SH-SY5Y (cell line): ENCODE results near the gene USP25.

Source experiments
- GATA2 ChIP-seq: IDR thresholded peaks from 2 replicates; pipeline ENCODE4 v1.6.1; 2011; ENCODE audit warnings: mild to moderate bottlenecking, low read depth, low read length
- GATA3 ChIP-seq: IDR thresholded peaks from 2 replicates; pipeline ENCODE4 v1.6.1; 2011; ENCODE audit warnings: low read depth, mild to moderate bottlenecking, low read length, moderate library complexity

The USP25 gene

GRCh38 chr21:15831497-15831896 is 101.7 kb downstream of the USP25 start:
- no peak for TF ChIP-seq GATA3
- no peak for TF ChIP-seq GATA2

- TF ChIP-seq GATA2: no peak
These were observed 107.9 kb downstream of the USP25 start for GRCh38 chr21:15837645-15838044.

- TF ChIP-seq GATA3 (no peak), GATA2 (no peak)
These were observed 109.2 kb downstream of the USP25 start for GRCh38 chr21:15839026-15839425.

GRCh38 chr21:15839601-15840000 is 109.8 kb downstream of the USP25 start:
- TF ChIP-seq GATA2 (no peak), GATA3 (no peak)

- no peak for TF ChIP-seq GATA3
- TF ChIP-seq GATA2: no peak
These were observed 110.6 kb downstream of the USP25 start for GRCh38 chr21:15840406-15840805.

- TF ChIP-seq GATA2 (no peak), GATA3 (no peak)
These were observed 112.2 kb downstream of the USP25 start for GRCh38 chr21:15841856-15842564.

- TF ChIP-seq GATA2 (no peak), GATA3 (no peak)
These were observed 112.7 kb downstream of the USP25 start for GRCh38 chr21:15842565-15842880.

- TF ChIP-seq GATA3 (no peak), GATA2 (no peak)
These were observed 114.0 kb downstream of the USP25 start for GRCh38 chr21:15843766-15844165.

GRCh38 chr21:15848634-15849560 is 119.1 kb downstream of the USP25 start:
- no peak for TF ChIP-seq GATA2
- no peak for TF ChIP-seq GATA3

- TF ChIP-seq GATA2 (no peak), GATA3 (no peak)
These were observed 120.1 kb downstream of the USP25 start for GRCh38 chr21:15849927-15850326.

- no peak for TF ChIP-seq GATA2
- no peak for TF ChIP-seq GATA3
These were observed 120.9 kb downstream of the USP25 start for GRCh38 chr21:15850645-15851044.

- TF ChIP-seq GATA3 (no peak), GATA2 (no peak)
These were observed 122.4 kb downstream of the USP25 start for GRCh38 chr21:15852146-15852545.

GRCh38 chr21:15853126-15853525 is 123.3 kb downstream of the USP25 start:
- TF ChIP-seq GATA2 (no peak), GATA3 (no peak)

- TF ChIP-seq GATA2 (no peak), GATA3 (no peak)
These were observed 127.0 kb downstream of the USP25 start for GRCh38 chr21:15856813-15857212.

GRCh38 chr21:15857740-15858139 is 128.0 kb downstream of the USP25 start:
- TF ChIP-seq GATA3 (no peak), GATA2 (no peak)
